ENCODE results near the gene NUDT4. TPM values are rescaled to one million over a fixed set of nuclear protein-coding genes. Genes with fewer than 3 reads are reported as not detected.

Gene NUDT4
- total and polyA plus RNA-seq, 2 of the 4 experiments (the other 2 are of a cell fraction), result 23.6 to 25.6 TPM

GRCh38 chr12:93425736-93426411 is 48.1 kb downstream of the NUDT4 start:
- BruUV-seq (replicated peaks), result no TSS peak
- peak overlapping the region; percentile 58 for H2BK5ac ChIP-seq (ENCODE audit: low read depth, low read length, poor library complexity, severe bottlenecking)
- 80% methylated on average over 2 of the region's 8 CpGs; no CpG with 5 or more reads in 1 of the 2 experiments for WGBS, 2 experiments (ENCODE audit: extremely low coverage in 2 of 2, insufficient read length in 1 of 2)
- ChIA-PET POLR2A (ENCODE audit: unreplicated experiment) (no interaction called here), CTCF (interaction anchor here (0.6 kb wide), 1 partner anchor 777 kb away, joined by 4 read pairs; no protein-coding TSS in a partner anchor)
- no peak overlapping the region for H2BK120ac ChIP-seq (ENCODE audit: low read depth, low read length)
- no peak overlapping the region for H4K91ac ChIP-seq (ENCODE audit: insufficient read depth, low read depth, low read length)
- H3K9me1 ChIP-seq (ENCODE audit: insufficient read depth, low read length), result peaks cover 17% of the 10 kb centered on the region
- no peak overlapping the region for H3K4me3 ChIP-seq (ENCODE audit: insufficient read depth, low read depth, low read length)
- 0 out of 4 replicates have a peak overlapping the region, but pooled peaks of 1 of the 2 experiments have one; percentile 29 for H4K8ac ChIP-seq (ENCODE audit: low read depth in 2 of 2, low read length in 2 of 2)
- H2BK15ac ChIP-seq (ENCODE audit: low read depth, low read length), result no peak overlapping the region
- DNase-seq (no peak), ATAC-seq (ENCODE audit: low read depth) (no peak)
- H4K5ac ChIP-seq (ENCODE audit: low read depth, low read length), result peak overlapping the region; percentile 74; the same call in 1 of the 2 replicates
- peaks cover 82% of the 10 kb centered on the region for H4K20me1 ChIP-seq (ENCODE audit: insufficient read depth, low read length)
- H3K4ac ChIP-seq (ENCODE audit: low read depth, low read length), result no peak overlapping the region
- in situ Hi-C loops (cut with MboI; ENCODE audit: low sequenced_read_pairs) (no loop called here), intact Hi-C loops (cut with micrococcal nuclease) (loop anchor here (5.0 kb wide), 1 partner anchor 676 kb away; no protein-coding TSS in a partner anchor), dilution Hi-C loops (cut with HindIII; ENCODE audit: low sequenced_read_pairs, unreplicated experiment) (no loop called here)
- peak overlapping the region; percentile 87 for H3K4me2 ChIP-seq (ENCODE audit: low read depth, low read length)
- H2AK5ac ChIP-seq (ENCODE audit: low read depth, low read length), result no peak overlapping the region
- H3K56ac ChIP-seq (ENCODE audit: extremely low read depth, insufficient read depth, low read length), result no peak overlapping the region
- H3K27me3 ChIP-seq (ENCODE audit: control insufficient read depth, insufficient read depth, low read length), result no peaks in the 10 kb centered on the region
- no peaks in the 10 kb centered on the region for H3K36me3 ChIP-seq (ENCODE audit: control insufficient read depth, insufficient read depth, low read length)
- H2AFZ ChIP-seq (replicated peaks; ENCODE audit: low read length, poor library complexity), result no peak overlapping the region
- no peak overlapping the region for H2AK9ac ChIP-seq (replicated peaks; ENCODE audit: low read depth, low read length, poor library complexity)
- peaks cover 29% of the 10 kb centered on the region for H3K4me1 ChIP-seq (ENCODE audit: control insufficient read depth, insufficient read depth, low read length)
- H2BK20ac ChIP-seq (ENCODE audit: low read depth, low read length), result no peak overlapping the region
- H3K23ac ChIP-seq (ENCODE audit: low read depth, low read length), result peak overlapping the region; percentile 55
- no peaks in the 10 kb centered on the region for H3K9me3 ChIP-seq (ENCODE audit: control insufficient read depth, insufficient read depth, low read length)
- peaks cover 14 to 57% of the 10 kb centered on the region in 2 experiments for H3K79me1 ChIP-seq (ENCODE audit: low read depth in 1 of 2, low read length in 2 of 2)
- H3K27ac ChIP-seq (ENCODE audit: insufficient read depth, low read length), result no peak overlapping the region
- peak overlapping the region; percentile 76; the same call in 1 of the 2 replicates for H3K18ac ChIP-seq (ENCODE audit: low read depth, low read length)
- peak overlapping the region; percentile 6; the same call in 1 of the 2 replicates for H3K14ac ChIP-seq (replicated peaks; ENCODE audit: low read depth, low read length)
- H3K9ac ChIP-seq (ENCODE audit: low read depth, low read length), result no peak overlapping the region
- TF ChIP-seq CEBPB (IDR thresholded peaks at IDR 0.05; ENCODE audit: low read depth, low read length), result no peak
- no peak for TF ChIP-seq NFE2L2 (IDR thresholded peaks at IDR 0.05; ENCODE audit: low read depth, low read length)
- no peak for TF ChIP-seq ELK1 (IDR thresholded peaks at IDR 0.05; ENCODE audit: borderline replicate concordance, low read depth, low read length)
- no peak for TF ChIP-seq BHLHE40 (IDR thresholded peaks at IDR 0.05; ENCODE audit: low read depth, low read length)
- no peak for TF ChIP-seq MXI1 (IDR thresholded peaks at IDR 0.05; ENCODE audit: borderline replicate concordance, low read depth, low read length)
- TF ChIP-seq USF2 (IDR thresholded peaks at IDR 0.05; ENCODE audit: low read depth, low read length), result no peak
- TF ChIP-seq MAZ (IDR thresholded peaks at IDR 0.05; ENCODE audit: borderline replicate concordance, low read depth, low read length), result no peak
- TF ChIP-seq RAD21 (IDR thresholded peaks at IDR 0.05; ENCODE audit: low read length), result no peak
- TF ChIP-seq SMC3 (IDR thresholded peaks at IDR 0.05; ENCODE audit: low read depth, low read length), result no peak
- no peak for TF ChIP-seq POLR2A (IDR thresholded peaks at IDR 0.05; ENCODE audit: low read depth, low read length)
- no peak for TF ChIP-seq RCOR1 (IDR thresholded peaks at IDR 0.05; ENCODE audit: insufficient replicate concordance, low read length)
- no peak for TF ChIP-seq RFX5 (IDR thresholded peaks at IDR 0.05; ENCODE audit: low read depth, low read length)
- no peak for TF ChIP-seq CHD1 (IDR thresholded peaks at IDR 0.05; ENCODE audit: low read depth, low read length)
- no peak for TF ChIP-seq CTCF (conservative IDR thresholded peaks at IDR 0.05; ENCODE audit: low read depth, low read length)
- TF ChIP-seq MAFK (IDR thresholded peaks at IDR 0.05; ENCODE audit: low read depth, low read length), result no peak

Measured in IMR-90 (cell line).